Astrocyte (in vitro differentiated cells and primary cell): ENCODE measurements around the gene POLE. TPM values are rescaled to one million over a fixed set of nuclear protein-coding genes. Genes with fewer than 3 reads are reported as not detected.

Experiments used
- DNase-seq: peaks from one replicate; pipeline ENCODE4 v3.0.0-alpha.2; 2010; ENCODE audit warnings: low read depth
- FAIRE-seq: peaks from 2 replicates; lab custom pipeline; 2011; peaks lifted over from hg19 to GRCh38; lab: Jason Lieb, UNC
- H2AFZ ChIP-seq: 2 replicates; pipeline ENCODE4 v1.6.0; 2012; ENCODE audit warnings: low read depth, low read length, inconsistent platforms
- H3K27ac ChIP-seq: 2 replicates; pipeline ENCODE4 v1.5.1; 2011; ENCODE audit warnings: low read depth, low read length, inconsistent platforms
- H3K27me3 ChIP-seq: 2 replicates; pipeline ENCODE4 v1.6.0; 2011; ENCODE audit warnings: low read length, inconsistent platforms; ENCODE audit not compliant: insufficient read depth
- H3K36me3 ChIP-seq: 2 replicates; pipeline ENCODE4 v1.5.1; 2011; ENCODE audit warnings: low read length, inconsistent platforms; ENCODE audit not compliant: insufficient read depth
- H3K4me1 ChIP-seq: 2 replicates; pipeline ENCODE4 v1.5.1; 2011; ENCODE audit warnings: low read length, inconsistent platforms; ENCODE audit not compliant: insufficient read depth
- H3K4me2 ChIP-seq: 2 replicates; pipeline ENCODE4 v1.6.0; 2012; ENCODE audit warnings: low read length, inconsistent platforms
- H3K4me3 ChIP-seq: 2 replicates; pipeline ENCODE4 v1.5.1; 2011; ENCODE audit warnings: low read depth, mild to moderate bottlenecking, low read length, inconsistent platforms; ENCODE audit not compliant: insufficient read depth
- H3K79me2 ChIP-seq: 2 replicates; pipeline ENCODE4 v1.6.0; 2012; ENCODE audit warnings: mild to moderate bottlenecking, low read length, inconsistent platforms; ENCODE audit not compliant: insufficient read depth
- H3K9ac ChIP-seq: 2 replicates; pipeline ENCODE4 v1.6.0; 2012; ENCODE audit warnings: mild to moderate bottlenecking, low read length, inconsistent platforms
- H3K9me3 ChIP-seq: 2 replicates; pipeline ENCODE4 v1.5.1; 2012; ENCODE audit warnings: low read depth, mild to moderate bottlenecking, low read length, inconsistent platforms; ENCODE audit not compliant: insufficient read depth
- H4K20me1 ChIP-seq: 2 replicates; pipeline ENCODE4 v1.6.0; 2012; ENCODE audit warnings: low read length, inconsistent platforms; ENCODE audit not compliant: insufficient read depth
- H3K27ac Mint-ChIP-seq: one replicate; pipeline ENCODE4 v1.8.0; 2021; ENCODE audit warnings: mild to moderate bottlenecking, mixed read lengths; ENCODE audit not compliant: unreplicated experiment
- H3K27me3 Mint-ChIP-seq: one replicate; pipeline ENCODE4 v1.8.0; 2021; ENCODE audit warnings: low read depth, mixed read lengths; ENCODE audit not compliant: unreplicated experiment
- H3K36me3 Mint-ChIP-seq: one replicate; pipeline ENCODE4 v1.8.0; 2021; ENCODE audit warnings: low read depth, mixed read lengths; ENCODE audit not compliant: unreplicated experiment
- H3K4me1 Mint-ChIP-seq: one replicate; pipeline ENCODE4 v1.8.0; 2021; ENCODE audit warnings: low read depth, mixed read lengths; ENCODE audit not compliant: unreplicated experiment
- H3K4me3 Mint-ChIP-seq: one replicate; pipeline ENCODE4 v1.8.0; 2021; ENCODE audit warnings: mild to moderate bottlenecking, moderate library complexity, mixed read lengths; ENCODE audit not compliant: unreplicated experiment
- H3K9me3 Mint-ChIP-seq: one replicate; pipeline ENCODE4 v1.8.0; 2021; ENCODE audit warnings: mild to moderate bottlenecking, mixed read lengths; ENCODE audit not compliant: unreplicated experiment
- EZH2 ChIP-seq: IDR thresholded peaks from 2 replicates; pipeline ENCODE4 v1.6.1; 2012; ENCODE audit warnings: mild to moderate bottlenecking, low read length, inconsistent platforms; ENCODE audit not compliant: insufficient read depth
- total RNA-seq: library from RNA; stranded (reverse); gene quantifications from 2 replicates; pipeline ENCODE4 v1.2.1, GENCODE V29; 2021
- TF ChIP-seq, protein P1 (sequence below): IDR thresholded peaks from 2 replicates; pipeline ENCODE4 v1.5.1; 2011; ENCODE audit warnings: low read depth, mild to moderate bottlenecking, inconsistent platforms, low read length, moderate library complexity; ENCODE audit not compliant: insufficient read depth

Gene POLE
- total RNA-seq, 1 donor from 2014 or later = 15.4 TPM

DNA sequence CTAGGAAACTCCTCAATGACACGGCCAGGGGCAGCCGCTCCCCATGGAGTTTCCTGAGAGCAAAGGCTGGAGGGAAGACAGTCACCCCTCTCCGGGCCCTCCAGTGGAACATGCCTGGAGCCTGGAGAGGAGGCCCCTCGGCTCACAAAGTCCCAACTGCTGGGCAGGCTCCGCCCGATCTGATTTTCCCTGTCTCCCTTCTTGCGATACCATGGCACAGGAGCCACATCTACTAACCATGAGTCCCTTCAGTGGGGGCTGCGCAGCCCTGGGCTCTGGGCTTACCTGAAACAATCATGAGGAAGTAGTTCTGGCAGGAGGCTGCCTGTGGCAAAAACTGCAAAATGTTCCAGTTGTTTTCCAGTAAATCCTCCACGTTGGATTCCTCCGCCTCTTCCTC is 53.2 kb downstream of the POLE start:
- Histone ChIP-seq H2AFZ (no peak overlapping the region), H3K27me3 (no peaks in the 10 kb centered on the region), H3K4me1 (no peaks in the 10 kb centered on the region), H3K36me3 (peaks cover 16% of the 10 kb centered on the region), H3K4me2 (no peak overlapping the region), H3K79me2 (no peaks in the 10 kb centered on the region), H3K4me3 (no peak overlapping the region), H3K27ac (no peak overlapping the region), H4K20me1 (no peaks in the 10 kb centered on the region), H3K9me3 (no peaks in the 10 kb centered on the region), H3K9ac (no peak overlapping the region)
- no peak overlapping the region for H3K27ac Mint-ChIP-seq
- H3K36me3 Mint-ChIP-seq = peaks cover 21% of the 10 kb centered on the region
- DNase-seq (no peak), FAIRE-seq (no peak)
- no peak overlapping the region for H3K4me3 Mint-ChIP-seq
- peaks cover 2% of the 10 kb centered on the region for H3K4me1 Mint-ChIP-seq
- peaks cover 22% of the 10 kb centered on the region for H3K27me3 Mint-ChIP-seq
- TF ChIP-seq, protein P1, sequence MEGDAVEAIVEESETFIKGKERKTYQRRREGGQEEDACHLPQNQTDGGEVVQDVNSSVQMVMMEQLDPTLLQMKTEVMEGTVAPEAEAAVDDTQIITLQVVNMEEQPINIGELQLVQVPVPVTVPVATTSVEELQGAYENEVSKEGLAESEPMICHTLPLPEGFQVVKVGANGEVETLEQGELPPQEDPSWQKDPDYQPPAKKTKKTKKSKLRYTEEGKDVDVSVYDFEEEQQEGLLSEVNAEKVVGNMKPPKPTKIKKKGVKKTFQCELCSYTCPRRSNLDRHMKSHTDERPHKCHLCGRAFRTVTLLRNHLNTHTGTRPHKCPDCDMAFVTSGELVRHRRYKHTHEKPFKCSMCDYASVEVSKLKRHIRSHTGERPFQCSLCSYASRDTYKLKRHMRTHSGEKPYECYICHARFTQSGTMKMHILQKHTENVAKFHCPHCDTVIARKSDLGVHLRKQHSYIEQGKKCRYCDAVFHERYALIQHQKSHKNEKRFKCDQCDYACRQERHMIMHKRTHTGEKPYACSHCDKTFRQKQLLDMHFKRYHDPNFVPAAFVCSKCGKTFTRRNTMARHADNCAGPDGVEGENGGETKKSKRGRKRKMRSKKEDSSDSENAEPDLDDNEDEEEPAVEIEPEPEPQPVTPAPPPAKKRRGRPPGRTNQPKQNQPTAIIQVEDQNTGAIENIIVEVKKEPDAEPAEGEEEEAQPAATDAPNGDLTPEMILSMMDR = no peak
- TF ChIP-seq EZH2 = no peak
- peaks cover 2% of the 10 kb centered on the region for H3K9me3 Mint-ChIP-seq

DNA sequence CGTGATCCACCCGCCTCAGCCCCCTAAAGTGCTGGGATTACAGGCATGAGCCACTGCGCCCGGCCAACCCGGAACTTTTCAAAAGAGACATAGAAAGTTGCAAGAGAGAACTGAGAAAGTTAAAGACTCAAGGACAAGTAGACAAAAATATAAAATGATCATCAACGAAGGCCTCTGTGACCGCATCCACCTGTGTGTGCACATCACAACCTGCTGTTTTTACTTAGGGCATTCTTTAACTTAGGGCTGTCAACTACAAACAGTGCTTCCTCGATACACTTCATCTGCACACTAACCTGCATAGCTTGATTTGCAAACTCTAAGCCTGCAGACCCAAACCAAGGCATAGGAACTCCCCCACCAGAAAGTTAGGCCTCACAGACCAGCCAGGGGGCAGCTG is 53.7 kb downstream of the POLE start:
- H3K4me3 Mint-ChIP-seq = no peak overlapping the region
- H3K27me3 ChIP-seq = no peaks in the 10 kb centered on the region
- no peaks in the 10 kb centered on the region for H3K9me3 ChIP-seq
- no peaks in the 10 kb centered on the region for H3K4me1 ChIP-seq
- peaks cover 16% of the 10 kb centered on the region for H3K36me3 ChIP-seq
- H3K9ac ChIP-seq = no peak overlapping the region
- no peak overlapping the region for H2AFZ ChIP-seq
- peaks cover 21% of the 10 kb centered on the region for H3K36me3 Mint-ChIP-seq
- no peak overlapping the region for H3K27ac Mint-ChIP-seq
- no peak overlapping the region for H3K4me3 ChIP-seq
- H3K27ac ChIP-seq = no peak overlapping the region
- H3K27me3 Mint-ChIP-seq = peaks cover 24% of the 10 kb centered on the region
- peaks cover 2% of the 10 kb centered on the region for H3K9me3 Mint-ChIP-seq
- H4K20me1 ChIP-seq = no peaks in the 10 kb centered on the region
- no peaks in the 10 kb centered on the region for H3K79me2 ChIP-seq
- TF ChIP-seq, protein P1 = no peak
- no peak for TF ChIP-seq EZH2
- DNase-seq (no peak), FAIRE-seq (no peak)
- no peak overlapping the region for H3K4me2 ChIP-seq
- no peaks in the 10 kb centered on the region for H3K4me1 Mint-ChIP-seq

DNA sequence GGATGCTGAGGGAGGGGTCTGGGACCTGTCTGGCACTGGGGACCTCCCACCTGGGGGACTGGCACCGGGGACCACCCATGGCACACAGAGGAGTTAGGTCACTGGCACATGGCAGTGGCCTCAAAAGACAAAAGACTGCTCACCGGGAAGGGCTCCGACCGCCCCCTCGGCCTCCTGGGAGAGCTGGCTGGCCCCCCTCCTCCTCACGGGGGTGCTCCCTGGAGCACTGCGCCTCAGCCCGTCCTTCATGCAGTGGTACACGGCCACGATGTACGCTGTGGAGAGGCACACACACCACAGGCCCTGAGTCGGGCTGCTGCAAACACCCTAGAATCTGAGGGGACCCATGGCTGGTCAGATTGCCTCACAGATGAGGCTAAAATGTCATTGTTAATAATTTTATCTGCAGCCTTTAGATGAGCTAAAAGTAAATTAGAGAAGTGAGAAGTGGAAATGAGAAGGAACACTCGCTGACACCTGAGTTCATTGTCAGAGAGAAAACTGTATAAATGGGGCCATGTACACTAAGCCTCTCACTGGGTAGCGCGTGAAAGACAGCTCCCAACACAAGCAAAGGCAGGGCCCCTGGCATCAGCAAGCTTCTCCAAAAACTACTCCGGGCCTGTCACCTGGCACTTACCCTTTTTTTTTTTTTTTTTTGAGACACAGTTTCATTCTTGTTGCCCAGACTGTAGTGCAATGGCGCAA is 54.5 kb downstream of the POLE start:
- no peak overlapping the region for H3K4me2 ChIP-seq
- H3K27ac ChIP-seq = no peak overlapping the region
- Mint-ChIP-seq H3K9me3 (peaks cover 2% of the 10 kb centered on the region), H3K4me3 (no peak overlapping the region), H3K36me3 (peaks cover 21% of the 10 kb centered on the region), H3K27ac (no peak overlapping the region), H3K4me1 (no peaks in the 10 kb centered on the region), H3K27me3 (peaks cover 24% of the 10 kb centered on the region)
- no peaks in the 10 kb centered on the region for H3K79me2 ChIP-seq
- no peak overlapping the region for H3K4me3 ChIP-seq
- FAIRE-seq = no peak
- H3K27me3 ChIP-seq = no peaks in the 10 kb centered on the region
- H3K36me3 ChIP-seq = peaks cover 18% of the 10 kb centered on the region
- TF ChIP-seq, protein P1 = no peak
- no peak for TF ChIP-seq EZH2
- no peaks in the 10 kb centered on the region for H3K4me1 ChIP-seq
- H3K9ac ChIP-seq = no peak overlapping the region
- DNase-seq = no peak
- H2AFZ ChIP-seq = no peak overlapping the region
- no peaks in the 10 kb centered on the region for H4K20me1 ChIP-seq
- no peaks in the 10 kb centered on the region for H3K9me3 ChIP-seq
